ENCODE measurements around the gene KRTAP1-1.

The KRTAP1-1 gene

GRCh38 chr17:41026715-41027471 lies 14.4 kb downstream of the KRTAP1-1 start, which contains the start of gene KRTAP1-5:
KRTAP1-5 (minus strand) TSS chr17:41027208; CDS start chr17:41027155, 53 bp downstream.
- ChIA-PET CTCF (interaction anchor here (1.0 kb wide), 1 partner anchor 9 kb away, joined by 4 read pairs; no protein-coding TSS in a partner anchor), POLR2A (no interaction called here)
- no peak for TF ChIP-seq CTCF (IDR thresholded peaks at IDR 0.05; ENCODE audit: control extremely low read depth, extremely low read depth, low read depth, missing control alignments)
- DNase-seq (ENCODE audit: extremely low spot score): no peak

GRCh38 chr17:41024697-41025096 lies 16.6 kb downstream of the KRTAP1-1 start:
- ChIA-PET POLR2A (no interaction called here), CTCF (interaction anchor here (1.5 kb wide), 1 partner anchor 159 kb away, joined by 3 read pairs; no protein-coding TSS in a partner anchor)
- DNase-seq (ENCODE audit: extremely low spot score): no peak
- TF ChIP-seq CTCF (IDR thresholded peaks at IDR 0.05; ENCODE audit: control extremely low read depth, extremely low read depth, low read depth, missing control alignments): no peak

GRCh38 chr17:41020336-41020735 lies 20.9 kb downstream of the KRTAP1-1 start:
- no peak for TF ChIP-seq CTCF (IDR thresholded peaks at IDR 0.05; ENCODE audit: control extremely low read depth, extremely low read depth, low read depth, missing control alignments)
- no peak for DNase-seq (ENCODE audit: extremely low spot score)
- POLR2A ChIA-PET: no interaction called here
- CTCF ChIA-PET: interaction anchor here (1.0 kb wide), 1 partner anchor 18 kb away, joined by 3 read pairs; no protein-coding TSS in a partner anchor

- no peak for DNase-seq (ENCODE audit: extremely low spot score)
- ChIA-PET CTCF (no interaction called here), POLR2A (no interaction called here)
- TF ChIP-seq CTCF (IDR thresholded peaks at IDR 0.05; ENCODE audit: control extremely low read depth, extremely low read depth, low read depth, missing control alignments): no peak
Measured at GRCh38 chr17:41019415-41019814, 21.8 kb downstream of the KRTAP1-1 start.

GRCh38 chr17:41018541-41018940 lies 22.7 kb downstream of the KRTAP1-1 start:
- ChIA-PET CTCF (interaction anchor here (1.5 to 1.9 kb wide), 2 partner anchors 8 to 17 kb away, joined by 3 to 4 read pairs; no protein-coding TSS in a partner anchor), POLR2A (no interaction called here)
- TF ChIP-seq CTCF (IDR thresholded peaks at IDR 0.05; ENCODE audit: control extremely low read depth, extremely low read depth, low read depth, missing control alignments): no peak
- no peak for DNase-seq (ENCODE audit: extremely low spot score)

GRCh38 chr17:41016578-41017215 lies 24.6 kb downstream of the KRTAP1-1 start:
- POLR2A ChIA-PET: no interaction called here
- TF ChIP-seq CTCF (IDR thresholded peaks at IDR 0.05; ENCODE audit: control extremely low read depth, extremely low read depth, low read depth, missing control alignments): no peak
- no peak for DNase-seq (ENCODE audit: extremely low spot score)
- CTCF ChIA-PET: interaction anchor here (1.9 to 2.3 kb wide), 2 partner anchors 10 to 12 kb away, joined by 4 to 5 read pairs; no protein-coding TSS in a partner anchor

Measured in GM10248 (cell line).